PFSK-1 (cell line): ENCODE measurements around the gene DIP2C.

Source experiments
- FOXP2 ChIP-seq: optimal IDR thresholded peaks from 2 replicates; pipeline ENCODE3; 2011; ENCODE audit warnings: borderline replicate concordance, control low read depth, inconsistent platforms; ENCODE audit not compliant: insufficient read depth; ENCODE audit errors: extremely low read length, extremely low read depth
- POLR2AphosphoS5 ChIP-seq: IDR thresholded peaks from 2 replicates; pipeline ENCODE4 v1.6.1; 2012; ENCODE audit warnings: low read depth, mild to moderate bottlenecking, control low read depth, low read length, moderate library complexity
- REST ChIP-seq, 2 experiments: IDR thresholded peaks; 2 replicates each; pipeline versions ENCODE4 v1.6.1 to v1.8.0; 2011 to 2012; ENCODE audit warnings: low read depth in 2 of 2, low read length in 2 of 2, control low read depth in 1 of 2, inconsistent platforms in 1 of 2, mild to moderate bottlenecking in 1 of 2, moderate library complexity in 1 of 2; ENCODE audit not compliant: insufficient read depth in 1 of 2
- SIN3A ChIP-seq: IDR thresholded peaks from 2 replicates; pipeline ENCODE4 v1.6.1; 2012; ENCODE audit warnings: mild to moderate bottlenecking, low read length, moderate library complexity, borderline replicate concordance; ENCODE audit not compliant: insufficient read depth
- TAF1 ChIP-seq: IDR thresholded peaks from 2 replicates; pipeline ENCODE4 v1.6.1; 2012; ENCODE audit warnings: low read length, control low read depth, borderline replicate concordance; ENCODE audit not compliant: insufficient read depth

Gene DIP2C

GRCh38 chr10:475709-476454 is 213.6 kb downstream of the DIP2C start:
- TF ChIP-seq FOXP2 (no peak), POLR2AphosphoS5 (no peak)

- TF ChIP-seq FOXP2 (no peak), POLR2AphosphoS5 (no peak), TAF1 (no peak), REST (IDR thresholded peaks at IDR 0.05; ENCODE audit: insufficient read depth in 1 of 2, low read depth in 2 of 2, low read length in 2 of 2) (no peak), SIN3A (no peak)
These were observed 214.5 kb downstream of the DIP2C start for GRCh38 chr10:474946-475345.

- TF ChIP-seq REST (IDR thresholded peaks at IDR 0.05; ENCODE audit: insufficient read depth in 1 of 2, low read depth in 2 of 2, low read length in 2 of 2) = no peak
- TF ChIP-seq FOXP2 = no peak
- no peak for TF ChIP-seq TAF1
- no peak for TF ChIP-seq SIN3A
- no peak for TF ChIP-seq POLR2AphosphoS5
These were observed 215.1 kb downstream of the DIP2C start for GRCh38 chr10:474406-474805.

- no peak for TF ChIP-seq REST (IDR thresholded peaks at IDR 0.05; ENCODE audit: insufficient read depth in 1 of 2, low read depth in 2 of 2, low read length in 2 of 2)
- TF ChIP-seq POLR2AphosphoS5 = no peak
- no peak for TF ChIP-seq SIN3A
- TF ChIP-seq FOXP2 = no peak
- TF ChIP-seq TAF1 = no peak
These were observed 217.1 kb downstream of the DIP2C start for GRCh38 chr10:472241-472910.

- TF ChIP-seq TAF1 (no peak), REST (IDR thresholded peaks at IDR 0.05; ENCODE audit: insufficient read depth in 1 of 2, low read depth in 2 of 2, low read length in 2 of 2) (no peak), POLR2AphosphoS5 (no peak), SIN3A (no peak), FOXP2 (no peak)
These were observed 219.0 kb downstream of the DIP2C start for GRCh38 chr10:470339-471003.
